GM18526 (cell line): ENCODE measurements around the gene ZIK1.

Experiments used
- POLR2A ChIP-seq: IDR thresholded peaks from 3 replicates; pipeline ENCODE4 v1.6.1; 2011; ENCODE audit not compliant: insufficient read length; ENCODE audit errors: extremely low read depth

The ZIK1 gene

GRCh38 chr19:57578487-57579205 is 5.3 kb upstream of the ZIK1 start, which contains the start of gene ZNF416:
Gene ZNF416, minus strand, starts transcription at chr19:57578911. Its CDS starts 207 bp downstream, at chr19:57578704.
- peak; percentile 62 for TF ChIP-seq POLR2A

- no peak for TF ChIP-seq POLR2A
Measured at GRCh38 chr19:57583104-57583520, 833 bp upstream of the ZIK1 start.

- no peak for TF ChIP-seq POLR2A
Measured at GRCh38 chr19:57587529-57587928, 3.6 kb downstream of the ZIK1 start.

GRCh38 chr19:57599377-57599760 is 15.4 kb downstream of the ZIK1 start:
- no peak for TF ChIP-seq POLR2A

GRCh38 chr19:57599761-57600383 is 15.9 kb downstream of the ZIK1 start, which contains the start of gene ZNF530:
Gene ZNF530, plus strand, starts transcription at chr19:57599885. Its CDS starts 4,461 bp downstream, at chr19:57604346.
- TF ChIP-seq POLR2A: peak; percentile 46

- no peak for TF ChIP-seq POLR2A
Measured at GRCh38 chr19:57606931-57607330, 23.0 kb downstream of the ZIK1 start.

- no peak for TF ChIP-seq POLR2A
Measured at GRCh38 chr19:57611113-57611512, 27.2 kb downstream of the ZIK1 start.

GRCh38 chr19:57613941-57614743 is 30.2 kb downstream of the ZIK1 start, which contains the start of gene ZNF134:
Gene ZNF134, plus strand, starts transcription at chr19:57614242. Its CDS starts 5,227 bp downstream, at chr19:57619469.
- TF ChIP-seq POLR2A: peak; percentile 72

- no peak for TF ChIP-seq POLR2A
Measured at GRCh38 chr19:57615346-57615745, 31.4 kb downstream of the ZIK1 start.

GRCh38 chr19:57620673-57621348 is 36.9 kb downstream of the ZIK1 start:
- TF ChIP-seq POLR2A: no peak

- no peak for TF ChIP-seq POLR2A
Measured at GRCh38 chr19:57623091-57623490, 39.1 kb downstream of the ZIK1 start.

- TF ChIP-seq POLR2A: peak; percentile 62
Measured at GRCh38 chr19:57632987-57633831, 49.3 kb downstream of the ZIK1 start, which contains the start of gene ZNF211. Gene ZNF211, plus strand, starts transcription at chr19:57633168. Its CDS starts 179 bp downstream, at chr19:57633347.

- no peak for TF ChIP-seq POLR2A
Measured at GRCh38 chr19:57633832-57634131, 49.8 kb downstream of the ZIK1 start.

- TF ChIP-seq POLR2A: no peak
Measured at GRCh38 chr19:57637379-57637778, 53.4 kb downstream of the ZIK1 start.

- TF ChIP-seq POLR2A: no peak
Measured at GRCh38 chr19:57641715-57642234, 57.8 kb downstream of the ZIK1 start.
